Measurements from ENCODE around the gene CEACAM18.

The CEACAM18 gene

DNA sequence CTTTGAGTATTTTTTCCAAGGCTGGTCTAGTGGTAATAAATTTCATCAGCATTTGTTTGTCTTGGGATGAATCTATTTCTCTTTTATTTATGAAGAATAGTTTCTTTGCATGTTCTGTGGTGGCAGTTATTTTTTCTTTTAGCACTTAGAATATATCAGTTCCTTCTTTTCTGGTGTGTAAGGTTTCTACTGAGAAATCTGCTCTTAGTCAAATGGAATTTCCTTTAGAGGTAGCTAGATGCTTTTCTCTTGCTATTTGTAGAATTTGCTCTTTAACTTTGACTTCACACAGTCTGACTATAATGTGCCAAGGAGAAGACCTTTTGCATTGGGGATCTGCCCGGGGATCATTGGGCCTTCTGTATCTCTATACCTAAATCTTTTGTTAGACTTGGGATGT is 57.2 kb downstream of the CEACAM18 start:
- no peak overlapping the region for H3K27ac Mint-ChIP-seq
- H3K27me3 Mint-ChIP-seq (ENCODE audit: low read depth) = peaks cover 4% of the 10 kb centered on the region
- H3K9me3 Mint-ChIP-seq = no peaks in the 10 kb centered on the region
- no peak overlapping the region for H3K4me3 Mint-ChIP-seq
- H3K36me3 Mint-ChIP-seq (ENCODE audit: low read depth) = no peaks in the 10 kb centered on the region
- H3K4me1 Mint-ChIP-seq = no peaks in the 10 kb centered on the region
- TF ChIP-seq, protein P1, sequence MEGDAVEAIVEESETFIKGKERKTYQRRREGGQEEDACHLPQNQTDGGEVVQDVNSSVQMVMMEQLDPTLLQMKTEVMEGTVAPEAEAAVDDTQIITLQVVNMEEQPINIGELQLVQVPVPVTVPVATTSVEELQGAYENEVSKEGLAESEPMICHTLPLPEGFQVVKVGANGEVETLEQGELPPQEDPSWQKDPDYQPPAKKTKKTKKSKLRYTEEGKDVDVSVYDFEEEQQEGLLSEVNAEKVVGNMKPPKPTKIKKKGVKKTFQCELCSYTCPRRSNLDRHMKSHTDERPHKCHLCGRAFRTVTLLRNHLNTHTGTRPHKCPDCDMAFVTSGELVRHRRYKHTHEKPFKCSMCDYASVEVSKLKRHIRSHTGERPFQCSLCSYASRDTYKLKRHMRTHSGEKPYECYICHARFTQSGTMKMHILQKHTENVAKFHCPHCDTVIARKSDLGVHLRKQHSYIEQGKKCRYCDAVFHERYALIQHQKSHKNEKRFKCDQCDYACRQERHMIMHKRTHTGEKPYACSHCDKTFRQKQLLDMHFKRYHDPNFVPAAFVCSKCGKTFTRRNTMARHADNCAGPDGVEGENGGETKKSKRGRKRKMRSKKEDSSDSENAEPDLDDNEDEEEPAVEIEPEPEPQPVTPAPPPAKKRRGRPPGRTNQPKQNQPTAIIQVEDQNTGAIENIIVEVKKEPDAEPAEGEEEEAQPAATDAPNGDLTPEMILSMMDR (IDR thresholded peaks at IDR 0.05; ENCODE audit: unreplicated experiment in 3 of 3) = no peak

DNA sequence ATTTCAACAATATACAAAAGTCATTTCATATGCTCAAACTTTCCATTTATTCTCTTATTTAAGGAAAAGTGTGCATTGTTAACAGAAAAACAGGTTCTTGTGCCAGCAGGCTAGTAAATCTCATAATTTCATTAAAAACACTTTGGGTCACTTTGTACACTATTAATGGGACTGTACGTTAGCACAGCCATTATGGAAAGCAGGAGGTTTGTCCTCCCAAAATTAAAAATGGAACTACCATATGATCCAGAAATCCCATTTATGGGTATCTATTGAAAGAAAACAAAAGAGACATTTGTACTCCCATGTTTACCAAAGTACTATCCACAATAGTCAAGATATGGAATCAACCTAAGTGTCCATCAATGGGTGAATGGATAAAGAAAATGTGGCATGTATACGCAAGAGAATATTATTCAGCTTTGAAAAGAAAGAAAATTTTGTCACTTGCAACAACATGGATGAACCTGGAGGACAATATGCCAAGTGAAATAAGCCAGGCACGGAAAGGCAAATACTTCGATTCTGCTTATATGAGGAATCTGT is 61.6 kb downstream of the CEACAM18 start:
- H3K4me1 Mint-ChIP-seq = no peaks in the 10 kb centered on the region
- TF ChIP-seq, protein P1 (IDR thresholded peaks at IDR 0.05; ENCODE audit: unreplicated experiment in 3 of 3) = no peak
- no peak overlapping the region for H3K4me3 Mint-ChIP-seq
- H3K27ac Mint-ChIP-seq = no peak overlapping the region
- H3K27me3 Mint-ChIP-seq (ENCODE audit: low read depth) = peaks cover 10% of the 10 kb centered on the region
- no peaks in the 10 kb centered on the region for H3K36me3 Mint-ChIP-seq (ENCODE audit: low read depth)
- H3K9me3 Mint-ChIP-seq = peaks cover 9% of the 10 kb centered on the region

Measured in nephron (organoid).